SK-N-SH (cell line): Measurements from ENCODE around the gene MTCL3.

Experiments used
- CTCF ChIA-PET: fragments of 300-600, 350-600 bp; formaldehyde crosslinking; extraction: SDS; loops from one replicate; lab custom pipeline; 2021; lab: Yijun Ruan, JAX
- POLR2A ChIA-PET: fragments of 350-600 bp; sonication (Branson Sonifier 250); formaldehyde crosslinking; extraction: SDS; loops from one replicate; lab custom pipeline; 2020; ENCODE audit warnings: antibody characterized with exemption, inconsistent platforms; lab: Yijun Ruan, JAX
- DNase-seq: peaks from one replicate; pipeline ENCODE4 v3.0.0; 2012
- H2AFZ ChIP-seq: fragments of 200-600 bp; sonication (generic); 2 replicates; pipeline ENCODE4 v1.8.1; 2016; ENCODE audit warnings: antibody characterized with exemption, mild to moderate bottlenecking, low read depth
- H3F3A ChIP-seq: fragments of 200-600 bp; sonication (generic); replicated peaks from 2 replicates; pipeline ENCODE3; 2016; ENCODE audit warnings: antibody characterized with exemption, mild to moderate bottlenecking; ENCODE audit not compliant: insufficient read depth
- H3K27ac ChIP-seq, 2 experiments: fragments of 200-500 bp in 1 of 2; fragments of 200-600 bp in 1 of 2; sonication (Bioruptor generic) in 1 of 2; sonication (generic), shearing (Covaris generic) in 1 of 2; 2 replicates each; pipeline versions ENCODE4 v1.5.1 to v1.6.1; 2014 to 2016; ENCODE audit warnings: low read depth in 2 of 2, inconsistent platforms in 1 of 2, low read length in 1 of 2, mild to moderate bottlenecking in 1 of 2, mixed read lengths in 1 of 2
- H3K27me3 ChIP-seq: fragments of 200-600 bp; sonication (generic), shearing (Covaris generic); 2 replicates; pipeline ENCODE4 v1.6.1; 2016; ENCODE audit warnings: mixed run types; ENCODE audit not compliant: insufficient read depth
- H3K36me3 ChIP-seq, 2 experiments: fragments of 200-500 bp in 1 of 2; fragments of 200-600 bp in 1 of 2; sonication (Bioruptor generic) in 1 of 2; sonication (generic) in 1 of 2; replicated peaks in 1 of 2; 2 replicates each; pipeline versions ENCODE3 to v1.5.1; 2014 to 2016; ENCODE audit warnings: low read length in 1 of 2, mild to moderate bottlenecking in 1 of 2; ENCODE audit not compliant: insufficient read depth in 2 of 2, control insufficient read depth in 1 of 2
- H3K4me1 ChIP-seq, 2 experiments: fragments of 200-500 bp in 1 of 2; fragments of 200-600 bp in 1 of 2; sonication (Bioruptor generic) in 1 of 2; sonication (generic), shearing (Covaris generic) in 1 of 2; 2 replicates each; pipeline versions ENCODE4 v1.5.1 to v1.6.1; 2014 to 2016; ENCODE audit warnings: low read depth in 1 of 2, low read length in 1 of 2, mixed run types in 1 of 2; ENCODE audit not compliant: insufficient read depth in 2 of 2, control insufficient read depth in 1 of 2
- H3K4me2 ChIP-seq: fragments of 200-600 bp; sonication (generic), shearing (Covaris generic); 2 replicates; pipeline ENCODE4 v1.6.1; 2017; ENCODE audit warnings: mixed run types
- H3K4me3 ChIP-seq, 2 experiments: fragments of 200-500 bp in 1 of 2; fragments of 200-600 bp in 1 of 2; sonication (Bioruptor generic) in 1 of 2; sonication (generic), shearing (Covaris generic) in 1 of 2; 2 replicates each; pipeline versions ENCODE4 v1.5.1 to v1.8.1; 2014 to 2016; ENCODE audit warnings: low read depth in 2 of 2, inconsistent platforms in 1 of 2, low read length in 1 of 2, mild to moderate bottlenecking in 1 of 2, mixed read lengths in 1 of 2, moderate library complexity in 1 of 2
- H3K79me2 ChIP-seq: fragments of 200-600 bp; sonication (generic); 2 replicates; pipeline ENCODE4 v1.8.1; 2017; ENCODE audit warnings: mild to moderate bottlenecking; ENCODE audit not compliant: insufficient read depth
- H3K9ac ChIP-seq: fragments of 200-600 bp; sonication (generic); 2 replicates; pipeline ENCODE4 v1.6.1; 2017; ENCODE audit warnings: mixed run types
- H3K9me2 ChIP-seq: fragments of 200-600 bp; sonication (generic); 2 replicates; pipeline ENCODE4 v1.6.1; 2017; ENCODE audit warnings: mixed run types
- H3K9me3 ChIP-seq: fragments of 200-600 bp; sonication (generic); 2 replicates; pipeline ENCODE4 v1.6.1; 2017; ENCODE audit warnings: mixed run types, mild to moderate bottlenecking, moderate library complexity
- H4K20me1 ChIP-seq: fragments of 200-600 bp; sonication (generic); 2 replicates; pipeline ENCODE4 v1.6.1; 2017; ENCODE audit warnings: mild to moderate bottlenecking, mixed run types; ENCODE audit not compliant: insufficient read depth
- CHD2 ChIP-seq: fragments of 150-350 bp; IDR thresholded peaks from 2 replicates; pipeline ENCODE4 v1.6.1; 2018; ENCODE audit warnings: low read length; ENCODE audit not compliant: partially characterized antibody
- ELF1 ChIP-seq: IDR thresholded peaks from 2 replicates; pipeline ENCODE4 v1.4.0; 2012
- EP300 ChIP-seq, 2 experiments: IDR thresholded peaks; 2 replicates each; pipeline versions ENCODE4 v1.4.0 to v1.6.1; 2012; ENCODE audit warnings: borderline replicate concordance in 1 of 2, low read depth in 1 of 2, low read length in 1 of 2
- FOSL2 ChIP-seq: IDR thresholded peaks from 2 replicates; pipeline ENCODE4 v1.4.0; 2012; ENCODE audit warnings: low read depth, mild to moderate bottlenecking, moderate library complexity, borderline replicate concordance
- FOXM1 ChIP-seq: IDR thresholded peaks from 2 replicates; pipeline ENCODE4 v1.4.0; 2012; ENCODE audit warnings: low read depth, mild to moderate bottlenecking
- IRF3 ChIP-seq: fragments of 150-350 bp; IDR thresholded peaks from 2 replicates; pipeline ENCODE4 v1.6.1; 2016; ENCODE audit warnings: mild to moderate bottlenecking, low read depth, low read length
- JUND ChIP-seq: IDR thresholded peaks from 2 replicates; pipeline ENCODE4 v1.4.0; 2012
- MEF2A ChIP-seq: IDR thresholded peaks from 2 replicates; pipeline ENCODE4 v1.4.0; 2012; ENCODE audit warnings: low read depth, borderline replicate concordance
- MXI1 ChIP-seq: IDR thresholded peaks from 2 replicates; pipeline ENCODE4 v1.6.1; 2012; ENCODE audit warnings: mild to moderate bottlenecking, low read depth, low read length, improper control_type of control experiment
- NFIC ChIP-seq: IDR thresholded peaks from 2 replicates; pipeline ENCODE4 v1.4.0; 2012; ENCODE audit warnings: borderline replicate concordance
- PBX3 ChIP-seq: IDR thresholded peaks from 2 replicates; pipeline ENCODE4; 2012
- RCOR1 ChIP-seq: fragments of 150-350 bp; IDR thresholded peaks from 2 replicates; pipeline ENCODE4 v1.6.1; 2017; ENCODE audit warnings: antibody characterized with exemption, low read length
- SIN3A ChIP-seq: IDR thresholded peaks from 2 replicates; pipeline ENCODE4 v1.6.1; 2012; ENCODE audit warnings: low read depth, mild to moderate bottlenecking, low read length, moderate library complexity, borderline replicate concordance
- TCF12 ChIP-seq: IDR thresholded peaks from 2 replicates; pipeline ENCODE4 v1.4.0; 2012
- USF2 ChIP-seq: fragments of 150-350 bp; IDR thresholded peaks from 2 replicates; pipeline ENCODE4 v1.6.1; 2017; ENCODE audit warnings: antibody characterized with exemption, low read length, low read depth, borderline replicate concordance
- YY1 ChIP-seq: IDR thresholded peaks from 2 replicates; pipeline ENCODE4 v1.4.0; 2012; ENCODE audit warnings: low read depth, mild to moderate bottlenecking
- WGBS: methylation state at CpG from one replicate; pipeline ENCODE4 v1.1.6; 2017; ENCODE audit warnings: low lambda C conversion rate; 5-methylcytosine and 5-hydroxymethylcytosine counted together
- TF ChIP-seq, protein P1 (sequence below): IDR thresholded peaks from 2 replicates; pipeline ENCODE4 v1.4.0; 2012; ENCODE audit warnings: low read depth, borderline replicate concordance
- TF ChIP-seq, protein P2 (sequence below): IDR thresholded peaks from 2 replicates; pipeline ENCODE4 v1.6.1; 2012; ENCODE audit warnings: mild to moderate bottlenecking, low read depth, low read length, moderate library complexity
- TF ChIP-seq, protein P3 (sequence below): fragments of 200-600 bp; sonication (generic); IDR thresholded peaks from 2 replicates; pipeline ENCODE4 v1.6.1; 2017; ENCODE audit warnings: antibody characterized with exemption, mild to moderate bottlenecking, moderate library complexity

MTCL3 gene

DNA sequence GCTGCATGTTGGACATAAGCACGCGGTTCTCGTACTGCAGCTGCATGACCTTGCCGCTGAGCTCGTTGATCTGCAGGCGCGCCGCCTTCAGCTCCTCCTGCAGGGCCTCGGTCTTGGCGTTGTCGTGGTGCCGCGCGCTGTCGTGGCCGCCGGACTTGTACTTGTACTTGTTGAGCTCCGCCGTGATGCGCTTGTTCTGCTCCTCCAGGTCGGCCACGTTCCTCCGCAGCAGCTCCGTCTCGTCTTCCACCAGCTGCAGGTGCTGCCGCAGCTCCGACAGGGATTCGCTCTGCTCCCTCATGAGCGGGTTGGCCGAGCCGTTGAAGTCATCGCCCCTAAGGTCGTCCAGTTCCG is 43.3 kb downstream of the MTCL3 start:
- H4K20me1 ChIP-seq: no peaks in the 10 kb centered on the region
- POLR2A ChIA-PET: no interaction called here
- H3K27me3 ChIP-seq: no peaks in the 10 kb centered on the region
- no peak overlapping the region for H3K27ac ChIP-seq
- H2AFZ ChIP-seq: no peak overlapping the region
- peaks cover 5% of the 10 kb centered on the region for H3F3A ChIP-seq
- H3K79me2 ChIP-seq: no peaks in the 10 kb centered on the region
- H3K9ac ChIP-seq: no peak overlapping the region
- peaks cover 0 to under 1% of the 10 kb centered on the region in 2 experiments; a peak in 1 of 4 replicates for H3K4me1 ChIP-seq
- no peak overlapping the region for H3K4me2 ChIP-seq
- peaks cover 24 to 60% of the 10 kb centered on the region in 2 experiments for H3K36me3 ChIP-seq
- no peaks in the 10 kb centered on the region for H3K9me3 ChIP-seq
- 95% methylated on average over 32 of the region's 34 CpGs for WGBS
- no peak overlapping the region for H3K4me3 ChIP-seq
- H3K9me2 ChIP-seq: no peaks in the 10 kb centered on the region
- DNase-seq: no peak
- TF ChIP-seq MEF2A: no peak
- TF ChIP-seq ELF1: no peak
- no peak for TF ChIP-seq NFIC
- no peak for TF ChIP-seq YY1
- TF ChIP-seq TCF12: no peak
- TF ChIP-seq EP300 (IDR thresholded peaks at IDR 0.05; ENCODE audit: borderline replicate concordance in 1 of 2, low read depth in 1 of 2, low read length in 1 of 2): no peak
- TF ChIP-seq, protein P1, sequence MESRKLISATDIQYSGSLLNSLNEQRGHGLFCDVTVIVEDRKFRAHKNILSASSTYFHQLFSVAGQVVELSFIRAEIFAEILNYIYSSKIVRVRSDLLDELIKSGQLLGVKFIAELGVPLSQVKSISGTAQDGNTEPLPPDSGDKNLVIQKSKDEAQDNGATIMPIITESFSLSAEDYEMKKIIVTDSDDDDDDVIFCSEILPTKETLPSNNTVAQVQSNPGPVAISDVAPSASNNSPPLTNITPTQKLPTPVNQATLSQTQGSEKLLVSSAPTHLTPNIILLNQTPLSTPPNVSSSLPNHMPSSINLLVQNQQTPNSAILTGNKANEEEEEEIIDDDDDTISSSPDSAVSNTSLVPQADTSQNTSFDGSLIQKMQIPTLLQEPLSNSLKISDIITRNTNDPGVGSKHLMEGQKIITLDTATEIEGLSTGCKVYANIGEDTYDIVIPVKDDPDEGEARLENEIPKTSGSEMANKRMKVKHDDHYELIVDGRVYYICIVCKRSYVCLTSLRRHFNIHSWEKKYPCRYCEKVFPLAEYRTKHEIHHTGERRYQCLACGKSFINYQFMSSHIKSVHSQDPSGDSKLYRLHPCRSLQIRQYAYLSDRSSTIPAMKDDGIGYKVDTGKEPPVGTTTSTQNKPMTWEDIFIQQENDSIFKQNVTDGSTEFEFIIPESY: no peak
- TF ChIP-seq, protein P2, sequence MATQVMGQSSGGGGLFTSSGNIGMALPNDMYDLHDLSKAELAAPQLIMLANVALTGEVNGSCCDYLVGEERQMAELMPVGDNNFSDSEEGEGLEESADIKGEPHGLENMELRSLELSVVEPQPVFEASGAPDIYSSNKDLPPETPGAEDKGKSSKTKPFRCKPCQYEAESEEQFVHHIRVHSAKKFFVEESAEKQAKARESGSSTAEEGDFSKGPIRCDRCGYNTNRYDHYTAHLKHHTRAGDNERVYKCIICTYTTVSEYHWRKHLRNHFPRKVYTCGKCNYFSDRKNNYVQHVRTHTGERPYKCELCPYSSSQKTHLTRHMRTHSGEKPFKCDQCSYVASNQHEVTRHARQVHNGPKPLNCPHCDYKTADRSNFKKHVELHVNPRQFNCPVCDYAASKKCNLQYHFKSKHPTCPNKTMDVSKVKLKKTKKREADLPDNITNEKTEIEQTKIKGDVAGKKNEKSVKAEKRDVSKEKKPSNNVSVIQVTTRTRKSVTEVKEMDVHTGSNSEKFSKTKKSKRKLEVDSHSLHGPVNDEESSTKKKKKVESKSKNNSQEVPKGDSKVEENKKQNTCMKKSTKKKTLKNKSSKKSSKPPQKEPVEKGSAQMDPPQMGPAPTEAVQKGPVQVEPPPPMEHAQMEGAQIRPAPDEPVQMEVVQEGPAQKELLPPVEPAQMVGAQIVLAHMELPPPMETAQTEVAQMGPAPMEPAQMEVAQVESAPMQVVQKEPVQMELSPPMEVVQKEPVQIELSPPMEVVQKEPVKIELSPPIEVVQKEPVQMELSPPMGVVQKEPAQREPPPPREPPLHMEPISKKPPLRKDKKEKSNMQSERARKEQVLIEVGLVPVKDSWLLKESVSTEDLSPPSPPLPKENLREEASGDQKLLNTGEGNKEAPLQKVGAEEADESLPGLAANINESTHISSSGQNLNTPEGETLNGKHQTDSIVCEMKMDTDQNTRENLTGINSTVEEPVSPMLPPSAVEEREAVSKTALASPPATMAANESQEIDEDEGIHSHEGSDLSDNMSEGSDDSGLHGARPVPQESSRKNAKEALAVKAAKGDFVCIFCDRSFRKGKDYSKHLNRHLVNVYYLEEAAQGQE: no peak
- no peak for TF ChIP-seq PBX3
- TF ChIP-seq JUND: no peak
- TF ChIP-seq FOSL2: no peak
- no peak for TF ChIP-seq RCOR1
- no peak for TF ChIP-seq MXI1
- TF ChIP-seq, protein P3, sequence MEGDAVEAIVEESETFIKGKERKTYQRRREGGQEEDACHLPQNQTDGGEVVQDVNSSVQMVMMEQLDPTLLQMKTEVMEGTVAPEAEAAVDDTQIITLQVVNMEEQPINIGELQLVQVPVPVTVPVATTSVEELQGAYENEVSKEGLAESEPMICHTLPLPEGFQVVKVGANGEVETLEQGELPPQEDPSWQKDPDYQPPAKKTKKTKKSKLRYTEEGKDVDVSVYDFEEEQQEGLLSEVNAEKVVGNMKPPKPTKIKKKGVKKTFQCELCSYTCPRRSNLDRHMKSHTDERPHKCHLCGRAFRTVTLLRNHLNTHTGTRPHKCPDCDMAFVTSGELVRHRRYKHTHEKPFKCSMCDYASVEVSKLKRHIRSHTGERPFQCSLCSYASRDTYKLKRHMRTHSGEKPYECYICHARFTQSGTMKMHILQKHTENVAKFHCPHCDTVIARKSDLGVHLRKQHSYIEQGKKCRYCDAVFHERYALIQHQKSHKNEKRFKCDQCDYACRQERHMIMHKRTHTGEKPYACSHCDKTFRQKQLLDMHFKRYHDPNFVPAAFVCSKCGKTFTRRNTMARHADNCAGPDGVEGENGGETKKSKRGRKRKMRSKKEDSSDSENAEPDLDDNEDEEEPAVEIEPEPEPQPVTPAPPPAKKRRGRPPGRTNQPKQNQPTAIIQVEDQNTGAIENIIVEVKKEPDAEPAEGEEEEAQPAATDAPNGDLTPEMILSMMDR: no peak
- TF ChIP-seq CHD2: no peak
- TF ChIP-seq SIN3A: no peak
- no peak for TF ChIP-seq FOXM1
- TF ChIP-seq IRF3: no peak
- no peak for TF ChIP-seq USF2
- TF ChIP-seq, all 33 proteins: peak for 0
- CTCF ChIA-PET: interaction anchor here (2.0 kb wide), 1 partner anchor 41 kb away, joined by 9 read pairs; no protein-coding TSS in a partner anchor
